Measurements from ENCODE around the gene ZBTB43. TPM values are rescaled to one million over a fixed set of nuclear protein-coding genes. Genes with fewer than 3 reads are reported as not detected.

Gene ZBTB43
- total RNA-seq, 1 experiment from 2014 or later, result 15.4 TPM

DNA sequence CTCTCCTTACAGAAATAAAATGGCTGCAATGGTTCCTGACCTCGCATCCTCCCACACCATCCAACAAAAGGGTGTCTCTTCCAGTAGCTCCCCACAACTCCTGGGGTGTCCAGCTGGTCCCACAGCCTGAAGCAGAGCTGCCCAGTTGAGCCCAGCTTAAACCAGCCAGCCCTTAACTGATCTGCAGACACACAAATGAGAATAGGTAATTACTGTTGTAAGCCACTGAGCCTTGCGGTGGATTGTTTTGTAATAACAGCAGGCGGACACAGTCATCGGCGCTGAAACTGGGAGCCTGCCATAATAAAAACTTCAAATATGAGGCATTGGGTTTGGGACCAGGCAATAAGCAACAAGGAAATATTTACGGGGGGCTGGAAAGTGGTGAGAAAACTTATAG is 10.4 kb upstream of the ZBTB43 start:
- peaks cover 0 to 16% of the 10 kb centered on the region in 2 experiments; a peak in 1 of 4 replicates for H3K4me1 ChIP-seq (ENCODE audit: control insufficient read depth in 1 of 2, insufficient read depth in 2 of 2, low read length in 2 of 2)
- ChIA-PET RAD21 (ENCODE audit: low non-redundant PET in 1 of 2, low total read pairs in 2 of 2, uncharacterized antibody in 2 of 2, unreplicated experiment in 2 of 2) (no interaction called here), CTCF (interaction anchor here (0.9 to 1.2 kb wide), 2 partner anchors 65 to 89 kb away, joined by 3 read pairs; no protein-coding TSS in a partner anchor), POLR2A (no interaction called here)
- no TSS peak for BruUV-seq (replicated peaks)
- H3K79me2 ChIP-seq (ENCODE audit: insufficient read depth, low read length), result no peaks in the 10 kb centered on the region
- no peaks in the 10 kb centered on the region for H3K27me3 ChIP-seq (ENCODE audit: insufficient read depth, low read length)
- H3K36me3 ChIP-seq (ENCODE audit: control insufficient read depth in 1 of 2, insufficient read depth in 2 of 2, low read length in 2 of 2), result no peaks in the 10 kb centered on the region
- H3K27ac ChIP-seq (ENCODE audit: low read depth, low read length), result no peak overlapping the region
- no peaks in the 10 kb centered on the region for H4K20me1 ChIP-seq (ENCODE audit: insufficient read depth)
- ATAC-seq, result no peak
- H2AFZ ChIP-seq (ENCODE audit: low read depth, low read length, poor library complexity, severe bottlenecking), result no peak overlapping the region
- no peaks in the 10 kb centered on the region for H3K9me2 ChIP-seq (ENCODE audit: insufficient read depth)
- H3K4me2 ChIP-seq (ENCODE audit: low read length), result no peak overlapping the region
- DNase-seq (ENCODE audit: low read depth, low spot score), result no peak
- no peak overlapping the region for H3K4me3 ChIP-seq (replicated peaks in 1 of 2; ENCODE audit: low read depth in 1 of 2, low read length in 2 of 2)
- H3K9me3 ChIP-seq (ENCODE audit: control insufficient read depth in 1 of 2, insufficient read depth in 1 of 2, low read depth in 1 of 2, low read length in 2 of 2), result no peaks in the 10 kb centered on the region; a peak in 1 of 4 replicates
- TF ChIP-seq ZNF274 (IDR thresholded peaks at IDR 0.05; ENCODE audit: low read depth, low read length) (no peak), SP1 (IDR thresholded peaks at IDR 0.05; ENCODE audit: low read depth) (no peak), POLR2A (IDR thresholded peaks at IDR 0.05; ENCODE audit: borderline replicate concordance, extremely low read depth, insufficient read depth, insufficient read length) (no peak), SRF (IDR thresholded peaks at IDR 0.05; ENCODE audit: low read depth) (no peak), FOSL1 (IDR thresholded peaks at IDR 0.05; ENCODE audit: low read depth) (no peak)
- no peak overlapping the region for H3K9ac ChIP-seq (ENCODE audit: low read length)
- intact Hi-C loops (cut with micrococcal nuclease), result no loop called here

DNA sequence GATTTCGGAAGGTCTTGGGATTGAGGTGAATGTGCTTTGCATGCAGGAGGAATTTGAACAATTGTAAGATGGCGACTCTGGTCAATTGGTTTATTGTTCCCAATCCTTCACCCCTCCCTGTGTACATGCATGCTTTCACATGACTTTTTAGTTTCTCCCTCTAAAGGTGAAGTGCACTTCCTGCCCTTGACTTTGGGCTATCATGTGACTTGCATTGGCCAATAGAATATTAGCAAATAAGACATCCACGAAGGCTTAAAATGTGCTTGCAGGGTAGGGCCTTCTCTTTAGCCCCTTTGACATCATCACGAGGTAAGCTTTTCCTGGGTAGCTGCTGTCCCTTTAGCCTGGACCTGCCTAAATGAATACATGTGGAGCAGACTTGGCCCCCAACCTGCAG is 8.1 kb upstream of the ZBTB43 start:
- TF ChIP-seq REST (IDR thresholded peaks at IDR 0.05; ENCODE audit: low read depth) (no peak), ZNF274 (IDR thresholded peaks at IDR 0.05; ENCODE audit: low read depth, low read length) (no peak), CBX3 (IDR thresholded peaks at IDR 0.05; ENCODE audit: low read depth) (no peak), ELF1 (IDR thresholded peaks at IDR 0.05; ENCODE audit: borderline replicate concordance, low read depth) (no peak), POLR2AphosphoS5 (IDR thresholded peaks at IDR 0.05; ENCODE audit: low read depth, low read length) (no peak)
- Histone ChIP-seq H3K9ac (ENCODE audit: low read length) (no peak overlapping the region), H3K9me3 (ENCODE audit: control insufficient read depth in 1 of 2, insufficient read depth in 1 of 2, low read depth in 1 of 2, low read length in 2 of 2) (no peaks in the 10 kb centered on the region; a peak in 1 of 4 replicates), H3K27ac (ENCODE audit: low read depth, low read length) (no peak overlapping the region), H3K36me3 (ENCODE audit: control insufficient read depth in 1 of 2, insufficient read depth in 2 of 2, low read length in 2 of 2) (no peaks in the 10 kb centered on the region), H3K4me3 (replicated peaks in 1 of 2; ENCODE audit: low read depth in 1 of 2, low read length in 2 of 2) (no peak overlapping the region), H3K9me2 (ENCODE audit: insufficient read depth) (no peaks in the 10 kb centered on the region), H3K4me2 (ENCODE audit: low read length) (no peak overlapping the region), H3K4me1 (ENCODE audit: control insufficient read depth in 1 of 2, insufficient read depth in 2 of 2, low read length in 2 of 2) (peaks cover 0 to 7% of the 10 kb centered on the region in 2 experiments; a peak in 1 of 4 replicates), H4K20me1 (ENCODE audit: insufficient read depth) (no peaks in the 10 kb centered on the region), H3K27me3 (ENCODE audit: insufficient read depth, low read length) (no peaks in the 10 kb centered on the region), H2AFZ (ENCODE audit: low read depth, low read length, poor library complexity, severe bottlenecking) (no peak overlapping the region), H3K79me2 (ENCODE audit: insufficient read depth, low read length) (no peaks in the 10 kb centered on the region)
- no TSS peak for BruUV-seq (replicated peaks)
- ChIA-PET CTCF (interaction anchor here (1.4 kb wide), 1 partner anchor 15 kb away, joined by 3 read pairs; no protein-coding TSS in a partner anchor), RAD21 (ENCODE audit: low non-redundant PET in 1 of 2, low total read pairs in 2 of 2, uncharacterized antibody in 2 of 2, unreplicated experiment in 2 of 2) (no interaction called here), POLR2A (no interaction called here)
- DNase-seq (ENCODE audit: low read depth, low spot score) (no peak), ATAC-seq (no peak)
- intact Hi-C loops (cut with micrococcal nuclease), result no loop called here

All from HCT116 (cell line).